IPS-11a (cell line): ENCODE results near the gene MICAL3.
A peak's percentile ranks its signal among the peaks of the same experiment; 100 is the strongest.

Source experiments
- H3K4me3 ChIP-seq: one replicate; pipeline ENCODE4 v1.5.1; 2013; ENCODE audit warnings: low read depth, low read length, control low read depth

Gene MICAL3

DNA sequence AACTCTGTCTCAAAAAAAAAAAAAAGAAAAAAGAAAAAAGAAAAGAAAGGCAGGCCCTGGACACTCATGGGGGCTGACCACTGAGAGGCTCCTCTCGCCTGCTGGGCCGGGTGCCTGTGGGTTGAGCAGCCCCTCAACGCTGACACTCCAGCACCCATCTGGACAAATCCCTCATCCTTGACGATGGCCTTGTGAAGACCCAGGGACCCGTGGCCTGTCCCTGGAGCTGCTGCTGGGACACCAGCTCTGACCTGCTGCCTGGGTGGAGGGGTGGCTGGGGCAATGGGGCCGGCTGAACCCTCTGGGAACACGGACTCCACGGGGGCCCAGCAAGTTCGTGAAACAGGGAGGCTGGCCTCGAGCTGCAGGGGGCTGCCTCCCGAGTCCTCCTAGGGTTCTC is 239.6 kb downstream of the MICAL3 start:
- no peak overlapping the region for H3K4me3 ChIP-seq

GRCh38 chr22:17783773-17784480 is 240.4 kb downstream of the MICAL3 start:
- no peak overlapping the region for H3K4me3 ChIP-seq

GRCh38 chr22:17783312-17783711 is 241.0 kb downstream of the MICAL3 start:
- no peak overlapping the region for H3K4me3 ChIP-seq

DNA sequence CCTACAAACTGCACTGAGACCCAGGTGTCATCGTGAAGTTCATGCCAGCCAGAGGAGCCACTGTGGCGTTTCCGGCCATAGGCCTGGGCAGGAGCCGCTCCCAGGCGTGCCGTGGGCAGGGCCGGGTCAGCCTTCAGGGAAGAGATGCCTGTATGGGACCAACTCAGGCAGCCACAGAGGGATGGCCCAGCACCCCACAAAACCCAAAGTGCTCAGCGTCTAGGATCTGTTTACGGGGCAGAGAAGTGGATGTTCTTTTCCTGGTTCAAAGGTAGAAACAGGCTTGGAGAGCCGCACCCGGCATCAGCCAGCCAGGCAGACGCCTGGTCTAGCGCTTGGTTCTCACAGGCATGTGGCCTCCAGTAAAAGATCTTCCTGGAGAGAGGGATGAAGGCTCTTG is 241.7 kb downstream of the MICAL3 start:
- no peak overlapping the region for H3K4me3 ChIP-seq

DNA sequence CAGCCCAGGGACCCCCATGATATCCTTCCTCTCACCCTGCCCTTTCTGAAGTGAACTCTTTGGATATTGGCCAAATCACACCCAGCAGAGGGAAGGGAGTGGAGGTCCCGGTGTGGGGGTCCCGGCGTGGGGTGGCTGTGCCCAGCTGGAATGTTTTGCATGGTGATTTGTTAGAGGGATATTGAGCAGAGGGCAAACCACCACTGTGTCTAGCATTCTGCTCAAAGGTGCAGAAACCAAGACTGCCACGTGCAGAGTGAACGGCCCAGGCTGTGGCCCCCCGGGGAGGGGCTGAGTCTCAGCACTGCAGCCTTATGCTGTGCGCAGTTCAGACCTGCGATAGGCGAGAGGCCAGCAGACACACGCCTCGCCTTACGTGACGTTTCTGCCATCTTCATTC is 242.2 kb downstream of the MICAL3 start:
- no peak overlapping the region for H3K4me3 ChIP-seq

DNA sequence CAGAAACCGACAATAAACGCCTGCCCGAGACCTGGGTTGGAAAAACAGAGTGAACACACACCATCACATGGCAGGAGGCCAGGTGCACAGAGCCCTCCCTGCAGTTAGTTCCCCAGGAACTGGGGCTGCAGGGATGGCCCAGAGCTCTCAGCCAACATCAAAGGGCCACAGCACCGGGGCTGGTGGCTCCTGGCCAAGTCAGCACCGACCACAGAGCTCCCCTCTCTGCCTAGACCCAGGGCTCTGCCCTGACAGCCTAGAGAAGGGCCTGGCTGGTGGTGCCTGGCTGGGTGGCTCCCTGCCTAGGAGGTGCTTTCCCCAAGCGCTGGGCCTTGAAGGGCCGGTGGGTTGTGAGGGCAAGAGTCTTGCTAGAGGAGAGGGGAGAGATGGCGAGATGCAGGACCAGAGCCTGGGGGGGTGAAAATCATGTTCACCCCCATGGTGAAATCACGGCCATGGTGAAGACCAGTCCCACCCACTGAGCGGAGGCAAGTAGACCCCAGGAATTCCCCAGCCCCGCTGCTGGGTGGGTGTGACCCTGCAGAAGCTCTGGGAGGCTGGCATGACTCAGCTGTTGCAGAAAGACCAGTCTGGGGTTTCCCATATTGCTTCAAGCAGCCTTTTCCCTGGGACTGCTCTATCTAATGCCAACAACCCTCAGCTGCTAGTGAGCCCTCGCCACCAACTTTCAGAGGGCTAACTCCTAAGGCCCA is 242.9 kb downstream of the MICAL3 start:
- H3K4me3 ChIP-seq = no peak overlapping the region

DNA sequence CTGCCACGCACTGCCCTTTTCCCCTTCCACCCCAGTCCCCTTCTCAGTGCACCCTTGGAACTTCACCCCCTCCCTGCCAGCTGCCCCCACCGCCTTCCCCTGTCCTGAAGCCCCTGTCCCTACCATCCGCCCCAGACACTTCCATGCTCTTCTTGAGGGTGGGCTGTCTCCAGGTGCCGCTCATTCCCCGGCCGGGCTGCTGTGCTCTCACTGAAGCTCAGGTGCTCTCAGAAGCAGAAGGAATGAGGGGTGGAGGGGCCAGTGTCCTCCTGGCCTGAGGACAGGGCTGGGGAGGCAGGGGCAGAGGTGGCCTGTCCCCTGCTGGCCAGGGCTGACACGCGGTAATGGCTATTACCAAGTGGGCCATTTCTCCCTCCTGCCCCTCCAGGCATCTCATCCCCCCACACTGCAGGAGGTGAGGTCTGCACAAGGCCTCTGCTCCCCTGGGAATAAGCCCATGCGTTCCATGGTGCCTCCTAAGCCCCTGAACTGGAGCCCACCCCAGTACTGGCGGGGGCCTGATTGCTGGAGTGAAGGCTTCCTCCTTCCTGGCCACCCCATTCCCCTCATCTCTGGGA is 243.5 kb downstream of the MICAL3 start:
- H3K4me3 ChIP-seq = no peak overlapping the region

GRCh38 chr22:17780116-17780740 is 244.1 kb downstream of the MICAL3 start:
- no peak overlapping the region for H3K4me3 ChIP-seq

- H3K4me3 ChIP-seq = no peak overlapping the region
Observed at GRCh38 chr22:17779286-17780115, 244.9 kb downstream of the MICAL3 start.

- H3K4me3 ChIP-seq = no peak overlapping the region
Observed at GRCh38 chr22:17778412-17778976, 245.9 kb downstream of the MICAL3 start.

GRCh38 chr22:17777717-17778044 is 246.7 kb downstream of the MICAL3 start:
- no peak overlapping the region for H3K4me3 ChIP-seq

DNA sequence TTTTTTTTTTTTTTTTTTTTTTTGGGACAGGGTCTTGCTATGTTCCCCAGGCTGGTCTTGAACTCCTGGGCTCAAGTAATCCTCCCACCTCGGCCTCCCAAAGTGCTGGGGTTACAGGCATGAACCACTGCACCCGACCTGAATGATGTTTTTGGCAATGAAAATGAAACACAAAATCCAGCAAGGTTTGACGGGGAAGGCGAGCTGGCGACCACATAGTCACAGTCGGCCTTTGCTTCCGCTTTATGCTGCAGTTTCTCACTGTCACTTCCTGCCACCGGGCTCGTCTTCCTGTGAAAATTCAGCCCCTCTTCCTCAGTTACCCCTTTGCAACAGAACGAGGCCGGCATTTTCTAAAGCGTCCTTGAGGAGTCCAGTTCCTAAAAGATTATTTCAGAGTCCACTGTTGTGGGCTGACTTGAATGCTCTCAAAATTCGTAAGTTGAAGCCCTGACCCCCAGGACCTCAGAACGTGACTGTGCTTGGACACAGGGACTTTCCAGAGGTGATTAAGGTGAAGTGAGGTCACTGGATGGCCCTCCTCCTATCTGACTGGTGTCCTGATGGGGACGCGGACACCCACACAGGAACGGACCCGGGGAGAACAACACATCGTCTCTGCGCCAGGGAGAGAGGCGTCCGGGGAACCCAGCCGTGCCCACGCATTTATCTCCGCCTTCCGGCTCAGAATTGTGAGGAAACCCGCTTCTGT is 247.2 kb downstream of the MICAL3 start:
- no peak overlapping the region for H3K4me3 ChIP-seq

DNA sequence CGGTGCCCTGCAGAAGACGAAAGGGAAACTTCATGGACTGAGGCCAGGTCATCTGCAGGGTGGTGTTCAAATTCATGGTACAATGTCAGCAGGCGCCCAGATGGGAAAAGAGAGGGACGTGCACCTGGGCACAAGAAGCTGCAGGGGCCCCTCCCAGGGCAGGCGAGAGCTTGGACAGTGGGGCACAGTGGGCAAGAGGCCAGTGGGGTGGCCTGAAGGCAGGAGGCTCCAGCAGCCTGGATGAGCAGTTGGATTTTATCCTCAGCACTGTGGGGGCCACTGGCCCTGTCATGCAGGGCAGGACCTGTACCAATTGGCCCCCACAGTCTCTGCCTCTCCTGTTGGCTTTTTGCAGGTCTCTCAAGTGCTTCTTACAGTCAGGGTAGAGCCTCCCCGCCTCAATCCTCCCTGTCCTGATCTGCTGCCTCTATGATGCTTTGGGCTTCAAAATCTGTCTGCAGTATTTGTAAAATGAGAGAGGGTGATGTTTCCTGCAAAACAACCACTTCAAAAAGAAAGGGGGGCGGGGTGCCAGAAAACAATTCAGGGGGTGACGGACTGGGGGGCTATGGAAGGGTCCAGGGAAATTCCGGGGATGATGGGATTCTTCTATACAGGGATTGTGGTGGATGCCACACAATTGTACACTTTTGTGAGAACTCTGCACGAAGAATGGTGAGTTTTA is 248.4 kb downstream of the MICAL3 start:
- H3K4me3 ChIP-seq = no peak overlapping the region

DNA sequence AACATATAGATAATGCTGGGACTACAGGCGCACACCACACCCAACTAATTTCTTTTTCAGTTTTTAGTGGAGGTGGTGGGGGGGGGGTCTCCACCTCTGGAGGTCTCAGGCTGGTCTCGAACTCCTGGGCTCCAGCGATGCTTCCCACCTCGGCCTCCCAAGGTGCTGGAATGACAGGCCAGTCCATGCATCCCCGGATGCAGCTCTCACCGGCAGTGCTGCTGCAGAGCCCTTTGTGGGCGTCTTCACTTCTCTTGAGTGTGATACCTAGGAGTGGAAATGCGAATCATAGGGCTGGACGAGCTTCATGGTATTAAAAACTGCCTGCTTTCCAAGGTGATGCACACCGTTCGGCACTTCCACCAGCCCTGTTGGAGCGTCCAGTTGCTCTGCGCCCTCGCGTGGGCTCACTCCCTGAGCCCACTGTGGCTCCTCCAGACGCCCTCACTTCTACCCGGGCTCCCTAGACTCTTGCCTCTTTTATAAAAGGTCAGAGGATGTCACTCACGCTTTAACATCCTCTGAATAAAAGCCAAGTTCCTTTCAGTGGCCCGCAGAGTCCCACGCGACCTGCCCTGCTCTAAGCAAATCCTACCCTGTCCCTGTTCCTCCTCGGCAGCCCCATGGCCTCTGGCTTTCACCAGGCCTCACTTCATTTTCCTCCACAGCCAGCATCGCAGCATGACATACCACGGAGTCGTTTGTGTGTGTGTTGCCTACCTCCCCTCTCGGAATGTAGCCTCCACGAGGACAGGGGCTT is 249.3 kb downstream of the MICAL3 start:
- H3K4me3 ChIP-seq = no peak overlapping the region

- peak within 1 kb of the TSS; percentile 57 for H3K4me3 ChIP-seq
Observed at GRCh38 chr22:17774206-17774925, 250.0 kb downstream of the MICAL3 start, which contains the start of gene BID. Gene BID (minus strand): TSS chr22:17774469. CDS start chr22:17750116, 24,353 bp downstream.

GRCh38 chr22:17773606-17774205 is 250.7 kb downstream of the MICAL3 start:
- H3K4me3 ChIP-seq = peak overlapping the region; percentile 57

DNA sequence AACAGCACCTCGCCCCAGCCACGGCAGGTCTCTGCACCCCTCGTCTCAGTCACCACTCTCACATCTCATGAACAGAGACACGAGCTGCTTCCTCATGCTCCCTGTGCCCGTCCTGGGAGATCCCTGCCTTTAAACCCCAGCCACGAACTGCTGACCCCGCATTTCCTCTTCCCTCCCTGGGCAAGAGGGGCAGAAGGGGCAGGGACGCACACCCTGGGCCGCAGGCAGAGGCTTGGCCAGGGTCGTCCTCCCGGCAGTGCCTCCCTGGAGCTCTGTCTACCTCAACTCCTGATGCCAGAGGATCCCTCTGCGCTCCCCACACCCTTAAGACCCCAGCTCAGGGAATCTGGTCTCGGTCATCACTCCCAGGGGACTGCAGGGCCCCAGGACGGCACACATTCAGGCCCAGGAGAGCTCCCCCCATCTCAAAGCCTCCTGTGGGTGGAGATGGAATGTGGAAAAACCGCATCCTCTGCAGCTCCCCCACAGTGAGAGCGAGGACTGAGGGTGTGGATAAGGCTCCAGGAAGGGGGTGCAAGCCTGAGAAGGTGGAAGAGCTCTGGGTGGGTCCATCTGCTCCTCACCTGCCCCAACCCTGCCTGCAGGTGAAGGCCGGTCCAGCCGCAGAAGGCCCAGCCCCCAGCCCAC is 251.3 kb downstream of the MICAL3 start:
- H3K4me3 ChIP-seq = peak overlapping the region; percentile 57
